Activated effector memory CD4-positive, alpha-beta T cell treated with anti-CD3 and anti-CD28 coated beads, Interleukin-2, amount 50 U/mL, for 16 hours (primary cell): ENCODE results near the gene PTAR1.
A peak's percentile ranks its signal among the peaks of the same experiment; 100 is the strongest.

Source experiments
- DNase-seq: peaks from one replicate; pipeline ENCODE4 v3.0.0-alpha.2; 2020

The PTAR1 gene

DNA sequence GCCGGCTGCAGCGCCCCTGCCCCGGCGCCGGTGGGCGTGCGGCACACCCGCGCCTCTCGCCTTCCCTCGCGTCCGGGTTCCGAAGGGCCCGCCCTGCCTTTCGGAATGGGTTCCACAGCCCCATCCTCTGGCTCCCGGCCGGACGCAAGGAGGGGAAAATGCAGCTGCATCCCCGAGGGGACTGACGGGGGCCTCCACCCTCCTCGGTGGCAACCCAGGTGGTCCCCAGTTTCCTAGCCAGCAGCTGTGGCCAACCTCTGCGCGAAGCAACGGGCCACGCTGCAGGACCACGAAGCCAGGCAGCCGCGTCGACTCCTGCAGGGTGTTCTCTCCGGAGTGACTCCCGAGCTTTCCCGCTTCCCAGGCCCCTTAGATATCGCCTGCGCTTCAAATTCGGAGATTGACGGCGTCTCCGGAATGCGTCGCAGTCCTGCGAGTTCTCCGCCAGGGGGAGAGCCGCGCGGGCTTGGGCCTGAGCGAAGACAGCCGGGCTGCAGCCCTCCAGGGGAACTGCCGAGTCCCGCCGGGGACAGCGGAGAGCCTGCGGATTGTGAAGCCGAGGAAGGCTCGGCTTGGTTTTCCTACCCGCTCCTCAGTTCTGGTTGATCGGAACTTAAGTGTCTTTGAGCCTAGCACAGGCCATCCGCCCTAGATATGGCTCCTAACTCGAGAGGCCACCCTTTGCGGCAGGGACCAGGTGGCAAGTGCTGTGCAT lies 87.1 kb downstream of the PTAR1 start:
- DNase-seq, result peak; percentile 87

- DNase-seq, result peak; percentile 76
Measured at GRCh38 chr9:69671879-69672595, 87.8 kb downstream of the PTAR1 start, which contains the start of gene APBA1. APBA1 (minus strand) TSS chr9:69672371.

DNA sequence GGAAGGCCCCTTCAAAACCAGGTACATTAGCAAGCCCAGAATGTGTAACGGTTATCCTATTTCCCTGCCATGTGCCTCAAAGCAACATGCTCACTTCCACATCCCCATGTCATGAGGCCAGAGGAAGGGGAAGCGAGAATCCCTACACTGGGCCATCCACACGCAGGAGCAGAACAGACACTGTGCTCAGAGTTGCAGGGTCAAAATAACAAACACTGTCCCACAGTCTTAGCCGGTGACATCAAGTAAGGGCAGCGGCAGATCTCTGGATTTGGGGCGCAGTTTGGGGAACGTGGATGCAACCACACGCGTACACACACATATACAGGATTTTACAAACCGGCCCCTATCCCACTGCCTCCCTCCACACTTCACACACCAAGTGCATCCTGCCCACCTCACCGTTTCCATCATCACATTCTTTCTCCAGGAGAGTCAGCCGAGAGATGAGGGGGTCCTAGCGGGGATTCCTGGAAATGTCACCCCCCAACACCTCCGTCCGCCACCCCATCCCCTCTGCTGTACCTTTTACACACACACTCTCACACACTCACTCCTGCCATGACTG lies 88.4 kb downstream of the PTAR1 start:
- DNase-seq, result no peak

DNA sequence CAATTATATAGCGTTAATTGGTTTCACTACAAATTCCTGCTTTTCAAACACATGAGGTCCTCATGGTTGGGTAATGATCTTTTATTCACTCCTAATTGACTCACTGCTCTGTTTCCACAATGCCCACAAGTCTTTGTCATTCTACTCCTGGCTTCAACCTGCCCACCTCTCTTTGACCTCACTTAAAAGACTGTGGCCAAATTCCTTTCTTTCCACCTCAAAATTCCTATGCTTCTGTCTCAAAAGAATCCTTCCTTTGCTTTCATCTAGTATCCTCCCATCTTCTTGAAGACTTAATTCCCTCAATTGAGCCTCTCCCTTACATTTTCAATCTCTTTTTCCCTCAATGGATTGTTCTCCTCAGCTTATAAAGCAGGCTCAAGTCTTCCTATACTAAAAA lies 92.5 kb downstream of the PTAR1 start:
- no peak for DNase-seq

GRCh38 chr9:69660304-69660703 lies 99.5 kb downstream of the PTAR1 start:
- DNase-seq, result no peak
